K562 (cell line): ENCODE data around the gene EGR1. TPM values are rescaled to one million over a fixed set of nuclear protein-coding genes. Genes with fewer than 3 reads are reported as not detected.

ENCODE experiments used
- BDP1 ChIP-seq: IDR thresholded peaks from 3 replicates; pipeline ENCODE4 v1.6.1; 2011; ENCODE audit not compliant: insufficient read length, insufficient read depth
- CHCHD3 ChIP-seq: fragments of 250-450 bp; sonication (Bioruptor Pico); IDR thresholded peaks from 2 replicates; pipeline ENCODE4 v2.1.2; 2022; ENCODE audit warnings: mild to moderate bottlenecking
- CHD2 ChIP-seq: IDR thresholded peaks from 2 replicates; pipeline ENCODE4 v1.6.1; 2011; ENCODE audit warnings: low read depth, low read length
- FOXM1 ChIP-seq, 2 experiments: fragments of 450-650 bp in 1 of 2; sonication (generic) in 1 of 2; formaldehyde crosslinking in 1 of 2; IDR thresholded peaks; 2 replicates each; pipeline versions ENCODE4 v1.6.1 to v1.9.0; 2017 to 2022; ENCODE audit warnings: low read depth in 2 of 2, mild to moderate bottlenecking in 2 of 2, missing genetic modification reagents in 1 of 2, moderate library complexity in 1 of 2
- FUS ChIP-seq: fragments of 200-400 bp; formaldehyde crosslinking; optimal IDR thresholded peaks from 2 replicates; pipeline ENCODE3; 2017; ENCODE audit warnings: low read depth, low read length
- HNRNPLL ChIP-seq: fragments of 200-400 bp; formaldehyde crosslinking; IDR thresholded peaks from 2 replicates; pipeline ENCODE4 v1.6.1; 2017; ENCODE audit warnings: low read length, low read depth, mild to moderate bottlenecking; ENCODE audit not compliant: poor library complexity, severe bottlenecking
- LCOR ChIP-seq: sonication (generic); formaldehyde crosslinking; IDR thresholded peaks from 2 replicates; pipeline ENCODE4 v1.8.0; 2022; ENCODE audit warnings: mild to moderate bottlenecking, missing genetic modification reagents
- NUFIP1 ChIP-seq: fragments of 450-650 bp; IDR thresholded peaks from 2 replicates; pipeline ENCODE4 v1.6.1; 2018; ENCODE audit not compliant: partially characterized antibody
- POLR2A ChIP-seq: fragments of 450-650 bp; conservative IDR thresholded peaks from 2 replicates; pipeline ENCODE4 v1.6.1; 2016
- POLR2AphosphoS5 ChIP-seq: IDR thresholded peaks from 2 replicates; pipeline ENCODE4 v1.6.1; 2011; ENCODE audit warnings: mild to moderate bottlenecking, low read depth, low read length, moderate library complexity; ENCODE audit not compliant: control insufficient read depth, insufficient read depth
- RFX1 ChIP-seq: fragments of 450-650 bp; IDR thresholded peaks from 2 replicates; pipeline ENCODE4 v1.6.1; 2016; ENCODE audit warnings: mild to moderate bottlenecking, moderate library complexity
- SMAD1 ChIP-seq: fragments of 150-350 bp; IDR thresholded peaks from 2 replicates; pipeline ENCODE4 v1.6.1; 2014; ENCODE audit warnings: low read length, low read depth; ENCODE audit not compliant: partially characterized antibody
- SMAD2 ChIP-seq: fragments of 150-350 bp; IDR thresholded peaks from 2 replicates; pipeline ENCODE4 v1.6.1; 2014; ENCODE audit warnings: low read depth, mild to moderate bottlenecking, low read length
- XRCC4 ChIP-seq: IDR thresholded peaks from one replicate; pipeline ENCODE4 v1.6.1; 2011; ENCODE audit not compliant: insufficient read depth, insufficient read length; ENCODE audit errors: extremely low read depth
- YY1 ChIP-seq, 3 experiments: IDR thresholded peaks; 2 replicates each; pipeline ENCODE4 v1.6.1; 2011; ENCODE audit warnings: low read length in 2 of 3, mild to moderate bottlenecking in 2 of 3, moderate library complexity in 2 of 3, borderline replicate concordance in 1 of 3, control low read depth in 1 of 3, low read depth in 1 of 3; ENCODE audit not compliant: insufficient read depth in 3 of 3, insufficient replicate concordance in 2 of 3, control insufficient read depth in 1 of 3, insufficient read length in 1 of 3; ENCODE audit errors: extremely low read depth in 1 of 3
- ZBTB7A ChIP-seq: IDR thresholded peaks from 2 replicates; pipeline ENCODE4 v1.6.1; 2011; ENCODE audit warnings: low read depth, mild to moderate bottlenecking, low read length, moderate library complexity, borderline replicate concordance; ENCODE audit not compliant: control insufficient read depth
- polyA plus RNA-seq, 8 experiments: library from polyadenylated mRNA; depleted of rRNA in 4 of 8; stranded (reverse) in 5 of 8; unstranded in 3 of 8; fragments of >200 nt; fragmentation: Nextera tagmentation in 2 of 8; fragmentation: Illumina TruSeq in 1 of 8; extraction: Ambion mirVana in 2 of 8; extraction: Trizol in 1 of 8; gene quantifications; 2 replicates each; pipeline versions ENCODE4 v1.2.1 to v1.2.3, GENCODE V29; 2011 to 2014; ENCODE audit warnings: inconsistent platforms in 1 of 8, missing spikeins in 1 of 8
- total RNA-seq, 7 experiments: library from RNA; depleted of rRNA in 6 of 7; stranded (reverse); fragments of >200 nt in 6 of 7; fragmentation: Illumina TruSeq in 2 of 7; extraction: Trizol in 2 of 7; gene quantifications; 2 replicates each; pipeline versions ENCODE4 v1.2.1 to v1.2.3, GENCODE V29; 2011 to 2021; ENCODE audit warnings: low replicate concordance in 1 of 7
- TF ChIP-seq, protein P1 (sequence below), 2 experiments: fragments of 450-650 bp; IDR thresholded peaks; 2 replicates each; pipeline ENCODE4 v1.6.1; 2016
- TF ChIP-seq, protein P2 (sequence below): sonication (generic); formaldehyde crosslinking; IDR thresholded peaks from 2 replicates; pipeline ENCODE4 v1.8.0; 2023; ENCODE audit warnings: mild to moderate bottlenecking, missing genetic modification reagents
- TF ChIP-seq, protein P3 (sequence below): fragments of 250-450 bp; sonication (Bioruptor Pico); IDR thresholded peaks from 2 replicates; pipeline ENCODE4 v1.8.0; 2022; ENCODE audit warnings: moderate library complexity, mild to moderate bottlenecking, inconsistent platforms
- TF ChIP-seq, protein P4 (sequence below): fragments of 250-450 bp; sonication (Bioruptor Pico); IDR thresholded peaks from 2 replicates; pipeline ENCODE4 v1.8.0; 2021; ENCODE audit warnings: moderate library complexity, mild to moderate bottlenecking, inconsistent platforms

Gene EGR1
- total and polyA plus RNA-seq, 9 of the 15 experiments (the other 6 are each of a cell fraction or from before 2014, with no cell fraction given), result 1.3 to 132 (median 21.5) TPM

DNA sequence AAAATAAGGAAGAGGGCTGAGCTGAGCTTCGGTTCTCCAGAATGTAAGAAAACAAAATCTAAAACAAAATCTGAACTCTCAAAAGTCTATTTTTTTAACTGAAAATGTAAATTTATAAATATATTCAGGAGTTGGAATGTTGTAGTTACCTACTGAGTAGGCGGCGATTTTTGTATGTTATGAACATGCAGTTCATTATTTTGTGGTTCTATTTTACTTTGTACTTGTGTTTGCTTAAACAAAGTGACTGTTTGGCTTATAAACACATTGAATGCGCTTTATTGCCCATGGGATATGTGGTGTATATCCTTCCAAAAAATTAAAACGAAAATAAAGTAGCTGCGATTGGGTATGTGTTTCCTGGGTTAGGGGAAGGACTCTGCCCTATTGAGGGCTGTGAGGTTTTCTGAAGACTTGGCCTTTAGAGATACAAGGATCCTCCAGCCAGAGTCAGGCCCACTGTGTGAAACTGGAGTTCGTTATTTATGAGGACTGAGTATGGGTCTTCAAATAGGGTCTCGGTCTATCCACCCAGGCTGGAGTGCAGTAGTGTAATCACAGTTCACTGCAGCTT, 3.8 kb downstream of the EGR1 start (continued):
- TF ChIP-seq FOXM1 (IDR thresholded peaks at IDR 0.05; ENCODE audit: low read depth) (no peak), FOXM1 (CRISPR knock-in tag; IDR thresholded peaks at IDR 0.05; ENCODE audit: low read depth) (no peak), FUS (peak; percentile 77), SMAD1 (peak; percentile 97), POLR2AphosphoS5 (peak; percentile 95; the same call in 1 of the 2 replicates), NUFIP1 (peak; percentile 14), POLR2A (peak; percentile 83; the same call in 1 of the 2 replicates), CHD2 (peak; percentile 61; the same call in 1 of the 2 replicates), LCOR (peak; percentile 73), CHCHD3 (CRISPR knock-in tag) (peak; percentile 0; the same call in 1 of the 2 replicates), SMAD2 (no peak), ZBTB7A (peak; percentile 52), YY1 (IDR thresholded peaks at IDR 0.05; ENCODE audit: borderline replicate concordance in 1 of 3, control insufficient read depth in 1 of 3, extremely low read depth in 1 of 3, insufficient read depth in 3 of 3, insufficient read length in 1 of 3, insufficient replicate concordance in 2 of 3, low read depth in 1 of 3, low read length in 2 of 3) (peak in 1 of 3 experiments; percentile 46), XRCC4 (no peak), BDP1 (no peak), RFX1 (no peak), HNRNPLL (peak; percentile 2)
- TF ChIP-seq, protein P1, sequence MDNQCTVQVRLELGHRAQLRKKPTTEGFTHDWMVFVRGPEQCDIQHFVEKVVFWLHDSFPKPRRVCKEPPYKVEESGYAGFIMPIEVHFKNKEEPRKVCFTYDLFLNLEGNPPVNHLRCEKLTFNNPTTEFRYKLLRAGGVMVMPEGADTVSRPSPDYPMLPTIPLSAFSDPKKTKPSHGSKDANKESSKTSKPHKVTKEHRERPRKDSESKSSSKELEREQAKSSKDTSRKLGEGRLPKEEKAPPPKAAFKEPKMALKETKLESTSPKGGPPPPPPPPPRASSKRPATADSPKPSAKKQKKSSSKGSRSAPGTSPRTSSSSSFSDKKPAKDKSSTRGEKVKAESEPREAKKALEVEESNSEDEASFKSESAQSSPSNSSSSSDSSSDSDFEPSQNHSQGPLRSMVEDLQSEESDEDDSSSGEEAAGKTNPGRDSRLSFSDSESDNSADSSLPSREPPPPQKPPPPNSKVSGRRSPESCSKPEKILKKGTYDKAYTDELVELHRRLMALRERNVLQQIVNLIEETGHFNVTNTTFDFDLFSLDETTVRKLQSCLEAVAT (IDR thresholded peaks at IDR 0.05), result 0 out of 4 replicates have a peak, but pooled peaks of 1 of the 2 experiments have one; percentile 30
- TF ChIP-seq, protein P2, sequence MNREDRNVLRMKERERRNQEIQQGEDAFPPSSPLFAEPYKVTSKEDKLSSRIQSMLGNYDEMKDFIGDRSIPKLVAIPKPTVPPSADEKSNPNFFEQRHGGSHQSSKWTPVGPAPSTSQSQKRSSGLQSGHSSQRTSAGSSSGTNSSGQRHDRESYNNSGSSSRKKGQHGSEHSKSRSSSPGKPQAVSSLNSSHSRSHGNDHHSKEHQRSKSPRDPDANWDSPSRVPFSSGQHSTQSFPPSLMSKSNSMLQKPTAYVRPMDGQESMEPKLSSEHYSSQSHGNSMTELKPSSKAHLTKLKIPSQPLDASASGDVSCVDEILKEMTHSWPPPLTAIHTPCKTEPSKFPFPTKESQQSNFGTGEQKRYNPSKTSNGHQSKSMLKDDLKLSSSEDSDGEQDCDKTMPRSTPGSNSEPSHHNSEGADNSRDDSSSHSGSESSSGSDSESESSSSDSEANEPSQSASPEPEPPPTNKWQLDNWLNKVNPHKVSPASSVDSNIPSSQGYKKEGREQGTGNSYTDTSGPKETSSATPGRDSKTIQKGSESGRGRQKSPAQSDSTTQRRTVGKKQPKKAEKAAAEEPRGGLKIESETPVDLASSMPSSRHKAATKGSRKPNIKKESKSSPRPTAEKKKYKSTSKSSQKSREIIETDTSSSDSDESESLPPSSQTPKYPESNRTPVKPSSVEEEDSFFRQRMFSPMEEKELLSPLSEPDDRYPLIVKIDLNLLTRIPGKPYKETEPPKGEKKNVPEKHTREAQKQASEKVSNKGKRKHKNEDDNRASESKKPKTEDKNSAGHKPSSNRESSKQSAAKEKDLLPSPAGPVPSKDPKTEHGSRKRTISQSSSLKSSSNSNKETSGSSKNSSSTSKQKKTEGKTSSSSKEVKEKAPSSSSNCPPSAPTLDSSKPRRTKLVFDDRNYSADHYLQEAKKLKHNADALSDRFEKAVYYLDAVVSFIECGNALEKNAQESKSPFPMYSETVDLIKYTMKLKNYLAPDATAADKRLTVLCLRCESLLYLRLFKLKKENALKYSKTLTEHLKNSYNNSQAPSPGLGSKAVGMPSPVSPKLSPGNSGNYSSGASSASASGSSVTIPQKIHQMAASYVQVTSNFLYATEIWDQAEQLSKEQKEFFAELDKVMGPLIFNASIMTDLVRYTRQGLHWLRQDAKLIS, result peak; percentile 89
- TF ChIP-seq, protein P3, sequence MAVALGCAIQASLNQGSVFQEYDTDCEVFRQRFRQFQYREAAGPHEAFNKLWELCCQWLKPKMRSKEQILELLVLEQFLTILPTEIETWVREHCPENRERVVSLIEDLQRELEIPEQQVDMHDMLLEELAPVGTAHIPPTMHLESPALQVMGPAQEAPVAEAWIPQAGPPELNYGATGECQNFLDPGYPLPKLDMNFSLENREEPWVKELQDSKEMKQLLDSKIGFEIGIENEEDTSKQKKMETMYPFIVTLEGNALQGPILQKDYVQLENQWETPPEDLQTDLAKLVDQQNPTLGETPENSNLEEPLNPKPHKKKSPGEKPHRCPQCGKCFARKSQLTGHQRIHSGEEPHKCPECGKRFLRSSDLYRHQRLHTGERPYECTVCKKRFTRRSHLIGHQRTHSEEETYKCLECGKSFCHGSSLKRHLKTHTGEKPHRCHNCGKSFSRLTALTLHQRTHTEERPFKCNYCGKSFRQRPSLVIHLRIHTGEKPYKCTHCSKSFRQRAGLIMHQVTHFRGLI (CRISPR knock-in tag), result no peak
- TF ChIP-seq, protein P4, sequence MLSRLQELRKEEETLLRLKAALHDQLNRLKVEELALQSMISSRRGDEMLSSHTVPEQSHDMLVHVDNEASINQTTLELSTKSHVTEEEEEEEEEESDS (CRISPR knock-in tag), result no peak
